ENCODE measurements around the gene MAP3K9. TPM values are rescaled to one million over a fixed set of nuclear protein-coding genes. Genes with fewer than 3 reads are reported as not detected.

The MAP3K9 gene
- under 0.01 and 0.38 TPM in 2 replicates for total RNA-seq

GRCh38 chr14:70809225-70810219 lies at the start of gene MAP3K9:
MAP3K9 (minus strand) TSS chr14:70809513; CDS start chr14:70809171, 342 bp downstream.

Other genes with a start within 250 kb of the MAP3K9 start
- 30.3 and 37.8 TPM in 2 replicates for gene MED6, start 208.9 kb downstream of the MAP3K9 start, total RNA-seq
- under 0.01 TPM in 2 replicates for gene TTC9, start 167.6 kb downstream of the MAP3K9 start, total RNA-seq
- gene PCNX1, start 97.9 kb upstream of the MAP3K9 start, total RNA-seq: 33.4 and 44.8 TPM in 2 replicates

Data from regular cardiac myocyte (primary cell).